SK-N-MC (cell line): ENCODE results near the gene MOCS1.

Experiments used
- EZH2 ChIP-seq: fragments of 200-600 bp; sonication (generic); IDR thresholded peaks from one replicate; pipeline ENCODE4 v1.6.1; 2017; ENCODE audit warnings: antibody characterized with exemption
- FOXP2 ChIP-seq: optimal IDR thresholded peaks from 2 replicates; pipeline ENCODE3; 2011; ENCODE audit warnings: mild to moderate bottlenecking, moderate library complexity; ENCODE audit not compliant: insufficient read depth; ENCODE audit errors: extremely low read length, control extremely low read depth
- POLR2AphosphoS5 ChIP-seq: IDR thresholded peaks from 2 replicates; pipeline ENCODE4 v1.6.1; 2012; ENCODE audit warnings: mild to moderate bottlenecking, low read depth, low read length, borderline replicate concordance

DNA sequence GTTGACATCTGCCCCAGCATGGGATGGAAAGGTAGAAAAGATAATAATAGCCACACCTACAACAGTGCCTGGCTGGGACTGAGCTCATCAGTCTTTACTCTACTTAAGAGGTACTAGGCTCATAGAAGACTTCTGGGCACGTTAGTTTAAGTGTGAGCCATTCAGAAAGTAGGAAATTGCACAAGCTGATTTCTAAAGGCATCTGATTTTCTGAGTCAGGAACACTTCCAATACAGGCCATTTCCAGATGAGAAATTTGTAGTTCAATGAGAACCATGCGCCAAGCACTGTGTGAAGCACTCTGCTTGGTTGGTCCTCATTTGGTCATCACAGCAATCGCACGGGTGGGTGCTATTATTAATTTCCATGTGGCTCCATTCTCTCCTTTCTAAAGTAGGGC lies 42.3 kb downstream of the MOCS1 start:
- TF ChIP-seq POLR2AphosphoS5 (no peak), EZH2 (no peak), FOXP2 (no peak)
